ENCODE results near the gene BPIFB2. TPM values are rescaled to one million over a fixed set of nuclear protein-coding genes. Genes with fewer than 3 reads are reported as not detected.

Gene BPIFB2
- total RNA-seq, 1 experiment from 2014 or later: not detected

GRCh38 chr20:32979201-32979998 lies 28.1 kb upstream of the BPIFB2 start:
- POLR2A ChIA-PET: interaction anchor here (0.7 kb wide), 1 partner anchor 304 kb away, joined by 6 read pairs; no protein-coding TSS in a partner anchor
- in situ Hi-C loops (cut with HindIII; ENCODE audit: low pct_unique_long_range_greater_than_20kb, low sequenced_read_pairs) (no loop called here), intact Hi-C loops (cut with micrococcal nuclease; ENCODE audit: unreplicated experiment) (no loop called here)
- no peak for ATAC-seq
- TF ChIP-seq, protein P1, sequence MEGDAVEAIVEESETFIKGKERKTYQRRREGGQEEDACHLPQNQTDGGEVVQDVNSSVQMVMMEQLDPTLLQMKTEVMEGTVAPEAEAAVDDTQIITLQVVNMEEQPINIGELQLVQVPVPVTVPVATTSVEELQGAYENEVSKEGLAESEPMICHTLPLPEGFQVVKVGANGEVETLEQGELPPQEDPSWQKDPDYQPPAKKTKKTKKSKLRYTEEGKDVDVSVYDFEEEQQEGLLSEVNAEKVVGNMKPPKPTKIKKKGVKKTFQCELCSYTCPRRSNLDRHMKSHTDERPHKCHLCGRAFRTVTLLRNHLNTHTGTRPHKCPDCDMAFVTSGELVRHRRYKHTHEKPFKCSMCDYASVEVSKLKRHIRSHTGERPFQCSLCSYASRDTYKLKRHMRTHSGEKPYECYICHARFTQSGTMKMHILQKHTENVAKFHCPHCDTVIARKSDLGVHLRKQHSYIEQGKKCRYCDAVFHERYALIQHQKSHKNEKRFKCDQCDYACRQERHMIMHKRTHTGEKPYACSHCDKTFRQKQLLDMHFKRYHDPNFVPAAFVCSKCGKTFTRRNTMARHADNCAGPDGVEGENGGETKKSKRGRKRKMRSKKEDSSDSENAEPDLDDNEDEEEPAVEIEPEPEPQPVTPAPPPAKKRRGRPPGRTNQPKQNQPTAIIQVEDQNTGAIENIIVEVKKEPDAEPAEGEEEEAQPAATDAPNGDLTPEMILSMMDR (IDR thresholded peaks at IDR 0.05): no peak
- TF ChIP-seq REST (IDR thresholded peaks at IDR 0.05; ENCODE audit: insufficient read depth in 1 of 2, low read depth in 2 of 2, low read length in 1 of 2): no peak
- TF ChIP-seq TCF7L2 (IDR thresholded peaks at IDR 0.05; ENCODE audit: low read depth, low read length): no peak
- TF ChIP-seq SIN3A (IDR thresholded peaks at IDR 0.05; ENCODE audit: borderline replicate concordance, insufficient read depth, low read depth, low read length): no peak
- no peak for TF ChIP-seq POLR2AphosphoS5 (IDR thresholded peaks at IDR 0.05; ENCODE audit: low read depth, low read length)
- CTCF ChIA-PET: no interaction called here
- Histone ChIP-seq H3K4me3 (ENCODE audit: low read depth in 2 of 2, low read length in 2 of 2) (no peak overlapping the region), H3K27ac (ENCODE audit: low read length) (no peak overlapping the region), H3K27me3 (ENCODE audit: control insufficient read depth, insufficient read depth, low read length) (no peaks in the 10 kb centered on the region), H3K4me1 (ENCODE audit: control insufficient read depth, insufficient read depth, low read length) (no peaks in the 10 kb centered on the region), H3K9me3 (ENCODE audit: control insufficient read depth, insufficient read depth, low read depth, low read length) (no peaks in the 10 kb centered on the region), H3K36me3 (ENCODE audit: control insufficient read depth, insufficient read depth, low read length) (no peaks in the 10 kb centered on the region)
- BruUV-seq (replicated peaks): no TSS peak
- DNase-seq (ENCODE audit: low read depth, low spot score): no peak

DNA sequence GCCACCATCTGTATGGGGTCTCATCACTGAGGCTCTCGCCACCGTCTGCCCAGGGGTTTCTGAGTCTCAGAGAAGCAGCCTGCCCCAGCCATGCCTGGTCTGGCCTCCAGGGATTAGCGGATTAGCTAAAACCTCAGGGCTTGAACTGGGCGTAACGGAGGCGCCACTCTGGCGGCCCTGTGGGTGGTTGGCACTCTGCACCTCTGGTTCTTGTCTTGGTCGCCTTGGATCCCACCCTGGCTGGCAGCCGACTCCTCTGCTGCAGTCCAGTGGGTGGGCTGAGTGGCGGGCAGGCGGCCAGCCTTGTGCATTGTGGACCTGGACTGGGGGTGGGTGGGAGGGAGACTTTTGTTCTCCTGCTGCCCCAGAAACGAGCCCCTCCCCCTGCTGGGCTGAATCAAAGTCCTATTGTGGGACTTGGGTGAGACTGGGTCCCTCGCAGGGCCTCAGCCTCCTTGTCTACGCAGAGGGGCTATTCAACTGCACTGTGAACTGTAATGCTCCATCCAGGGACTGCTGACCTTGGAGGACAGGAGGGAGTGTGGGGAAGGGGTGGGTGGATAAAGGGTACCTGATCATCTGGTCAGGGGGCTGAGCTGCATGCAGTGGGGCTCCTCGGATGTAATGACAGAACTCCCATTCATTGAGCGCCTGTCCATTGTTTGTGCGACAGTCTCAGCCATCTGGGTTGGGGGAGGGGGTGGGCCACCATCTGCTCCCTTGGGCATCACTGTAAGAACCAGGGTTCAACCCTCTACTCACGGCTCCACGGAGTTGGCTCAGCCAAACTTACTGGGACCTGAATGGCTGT lies 27.2 kb upstream of the BPIFB2 start:
- Histone ChIP-seq H3K27me3 (ENCODE audit: control insufficient read depth, insufficient read depth, low read length) (no peaks in the 10 kb centered on the region), H3K9me3 (ENCODE audit: control insufficient read depth, insufficient read depth, low read depth, low read length) (no peaks in the 10 kb centered on the region), H3K27ac (ENCODE audit: low read length) (no peak overlapping the region), H3K36me3 (ENCODE audit: control insufficient read depth, insufficient read depth, low read length) (no peaks in the 10 kb centered on the region), H3K4me1 (ENCODE audit: control insufficient read depth, insufficient read depth, low read length) (no peaks in the 10 kb centered on the region), H3K4me3 (ENCODE audit: low read depth in 2 of 2, low read length in 2 of 2) (no peak overlapping the region)
- intact Hi-C loops (cut with micrococcal nuclease; ENCODE audit: unreplicated experiment) (no loop called here), in situ Hi-C loops (cut with HindIII; ENCODE audit: low pct_unique_long_range_greater_than_20kb, low sequenced_read_pairs) (no loop called here)
- DNase-seq (ENCODE audit: low read depth, low spot score) (no peak), ATAC-seq (no peak)
- TF ChIP-seq TCF7L2 (IDR thresholded peaks at IDR 0.05; ENCODE audit: low read depth, low read length): no peak
- ChIA-PET POLR2A (no interaction called here), CTCF (no interaction called here)
- BruUV-seq (replicated peaks): no TSS peak

Measured in Panc1 (cell line).